GM10266 (cell line): ENCODE measurements around the gene MAGI1.

ENCODE experiments used
- DNase-seq: peaks from one replicate; pipeline ENCODE4 v3.0.0; 2012; ENCODE audit errors: extremely low spot score
- CTCF ChIP-seq: IDR thresholded peaks from 2 replicates; pipeline ENCODE4 v1.5.1; 2012; ENCODE audit warnings: mild to moderate bottlenecking, low read depth; ENCODE audit not compliant: control insufficient read depth, insufficient read depth; ENCODE audit errors: missing control alignments

Gene MAGI1

GRCh38 chr3:65639444-65639843 is 399.3 kb downstream of the MAGI1 start:
- no peak for DNase-seq
- TF ChIP-seq CTCF: no peak

GRCh38 chr3:65638301-65638700 is 400.4 kb downstream of the MAGI1 start:
- no peak for DNase-seq
- TF ChIP-seq CTCF: no peak

- no peak for TF ChIP-seq CTCF
- no peak for DNase-seq
These were observed 402.4 kb downstream of the MAGI1 start for GRCh38 chr3:65636326-65636725.

- no peak for DNase-seq
- no peak for TF ChIP-seq CTCF
These were observed 403.1 kb downstream of the MAGI1 start for GRCh38 chr3:65635657-65636056.

GRCh38 chr3:65633018-65633638 is 405.6 kb downstream of the MAGI1 start:
- TF ChIP-seq CTCF: no peak
- DNase-seq: no peak

GRCh38 chr3:65632414-65632813 is 406.3 kb downstream of the MAGI1 start:
- DNase-seq: no peak
- TF ChIP-seq CTCF: no peak

- no peak for DNase-seq
- no peak for TF ChIP-seq CTCF
These were observed 409.7 kb downstream of the MAGI1 start for GRCh38 chr3:65628978-65629377.
